Gastroesophageal sphincter (tissue), 2 donors: Measurements from ENCODE around the gene PACRG.

Experiments
- POLR2A ChIP-seq, 2 donors: fragments of 450-650 bp; IDR thresholded peaks; one replicate each; pipeline ENCODE4 v1.6.1; 2017; ENCODE audit warnings: antibody characterized with exemption in 2 of 2, mild to moderate bottlenecking in 2 of 2, moderate library complexity in 1 of 2
- POLR2AphosphoS5 ChIP-seq: sonication (generic); formaldehyde crosslinking; IDR thresholded peaks from one replicate; pipeline ENCODE4 v1.6.1; 2017; ENCODE audit warnings: antibody characterized with exemption

GRCh38 chr6:162852840-162853577 is 125.2 kb downstream of the PACRG start:
- TF ChIP-seq POLR2AphosphoS5 (no peak), POLR2A (IDR thresholded peaks at IDR 0.05) (no peak)
